ENCODE data around the gene CMIP. TPM values are rescaled to one million over a fixed set of nuclear protein-coding genes. Genes with fewer than 3 reads are reported as not detected.

CMIP gene
- total RNA-seq, 1 experiment from 2014 or later = 12.7 TPM

DNA sequence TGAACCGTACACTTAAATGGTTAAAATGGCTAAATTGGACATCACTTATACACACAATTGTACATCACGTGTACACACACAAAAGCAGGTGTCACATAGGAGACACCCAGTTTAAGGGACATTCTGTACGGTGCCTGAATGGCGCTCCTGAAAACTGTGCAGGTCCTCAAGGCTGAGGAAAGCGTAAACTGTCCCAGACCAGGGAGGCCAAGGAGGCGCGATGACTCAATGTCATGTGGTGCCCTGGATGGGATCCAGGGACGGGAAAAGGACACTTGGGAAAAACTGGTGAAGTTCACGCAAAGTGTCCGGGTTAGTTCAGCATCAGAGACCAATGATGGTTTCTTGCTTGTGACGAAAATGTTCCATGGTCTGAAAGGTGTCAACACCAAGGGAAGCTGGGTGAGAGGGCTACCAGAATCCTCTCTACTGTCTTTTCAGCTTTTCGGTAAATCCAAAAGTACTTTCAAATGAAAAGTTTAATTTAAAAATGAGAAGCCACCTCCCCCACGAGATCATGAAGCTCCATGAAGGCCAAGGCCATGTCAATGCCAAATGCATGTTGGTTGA, 112.2 kb downstream of the CMIP start:
- no peaks in the 10 kb centered on the region for H3K36me3 ChIP-seq (ENCODE audit: insufficient read depth, low read length)
- H3K27ac ChIP-seq (ENCODE audit: low read length) = no peak overlapping the region
- no peak overlapping the region for H2AFZ ChIP-seq (ENCODE audit: low read length)
- no peaks in the 10 kb centered on the region for H3K4me1 ChIP-seq (ENCODE audit: low read length)
- no peaks in the 10 kb centered on the region for H3K9me3 ChIP-seq (ENCODE audit: low read length)
- no peak overlapping the region for H3K9ac ChIP-seq (ENCODE audit: low read length)
- no peak overlapping the region for H3K4me3 ChIP-seq (ENCODE audit: low read length)
- H3K9me2 ChIP-seq (replicated peaks; ENCODE audit: insufficient read depth, low read length) = no peaks in the 10 kb centered on the region
- peaks cover 34% of the 10 kb centered on the region for H4K20me1 ChIP-seq (ENCODE audit: insufficient read depth, low read depth, low read length)
- DNase-seq = no peak
- H3K27me3 ChIP-seq (ENCODE audit: low read length) = no peaks in the 10 kb centered on the region
- no peak overlapping the region for H3K4me2 ChIP-seq (ENCODE audit: low read depth, low read length, poor library complexity, severe bottlenecking)
- H3K79me2 ChIP-seq (ENCODE audit: low read length) = no peaks in the 10 kb centered on the region

GRCh38 chr16:81558077-81558443, 113.5 kb downstream of the CMIP start:
- peaks cover 22% of the 10 kb centered on the region for H4K20me1 ChIP-seq (ENCODE audit: insufficient read depth, low read depth, low read length)

DNA sequence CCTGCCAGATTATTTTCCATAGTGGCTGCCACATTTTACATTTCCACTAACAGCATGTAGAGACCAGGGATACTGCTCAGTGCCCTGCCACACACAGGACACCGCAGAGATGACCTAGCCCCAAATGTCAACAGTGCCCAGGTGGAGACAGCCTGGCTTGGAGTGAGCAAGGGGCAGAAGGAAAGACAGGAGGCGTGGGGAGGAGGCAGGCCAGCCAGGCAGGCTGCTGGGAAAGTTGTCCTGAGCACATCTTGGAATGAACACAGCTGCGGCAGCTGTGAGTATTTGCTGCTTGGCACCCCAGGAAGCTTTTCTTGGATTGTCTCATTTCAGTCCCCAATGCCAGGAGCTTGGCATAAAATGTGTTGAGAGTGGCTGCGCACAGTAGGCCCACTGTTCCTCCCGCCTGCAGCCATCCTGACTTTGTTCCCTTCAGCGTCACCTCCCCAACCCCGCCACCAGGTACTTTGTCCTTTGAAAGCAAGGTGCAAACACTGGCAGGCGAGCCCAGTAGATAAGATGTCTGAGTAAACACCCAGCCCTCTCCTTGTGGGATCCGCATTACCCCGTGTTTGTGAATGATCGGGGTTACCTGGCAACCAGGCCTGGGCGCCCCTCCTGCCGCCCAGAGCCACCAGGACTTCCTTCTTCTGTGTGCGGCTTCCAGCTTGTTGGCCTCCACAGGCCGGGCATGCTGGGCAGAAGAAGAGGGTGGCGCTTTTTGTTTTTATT, 114.0 kb downstream of the CMIP start:
- H3K9me3 ChIP-seq (ENCODE audit: low read length) = no peaks in the 10 kb centered on the region
- DNase-seq = no peak
- H3K27me3 ChIP-seq (ENCODE audit: low read length) = no peaks in the 10 kb centered on the region
- H3K36me3 ChIP-seq (ENCODE audit: insufficient read depth, low read length) = no peaks in the 10 kb centered on the region
- H2AFZ ChIP-seq (ENCODE audit: low read length) = no peak overlapping the region
- H4K20me1 ChIP-seq (ENCODE audit: insufficient read depth, low read depth, low read length) = peaks cover 26% of the 10 kb centered on the region
- no peaks in the 10 kb centered on the region for H3K79me2 ChIP-seq (ENCODE audit: low read length)
- no peak overlapping the region for H3K9ac ChIP-seq (ENCODE audit: low read length)
- H3K27ac ChIP-seq (ENCODE audit: low read length) = no peak overlapping the region
- H3K4me3 ChIP-seq (ENCODE audit: low read length) = no peak overlapping the region
- no peaks in the 10 kb centered on the region for H3K9me2 ChIP-seq (replicated peaks; ENCODE audit: insufficient read depth, low read length)
- no peak overlapping the region for H3K4me2 ChIP-seq (ENCODE audit: low read depth, low read length, poor library complexity, severe bottlenecking)
- no peaks in the 10 kb centered on the region for H3K4me1 ChIP-seq (ENCODE audit: low read length)

More at GRCh38 chr16:81558077-81558443, 113.5 kb downstream of the CMIP start:
- no peak for DNase-seq
- Histone ChIP-seq H3K27me3 (ENCODE audit: low read length) (no peaks in the 10 kb centered on the region), H3K9ac (ENCODE audit: low read length) (no peak overlapping the region), H3K9me2 (replicated peaks; ENCODE audit: insufficient read depth, low read length) (no peaks in the 10 kb centered on the region), H3K4me3 (ENCODE audit: low read length) (no peak overlapping the region), H3K36me3 (ENCODE audit: insufficient read depth, low read length) (no peaks in the 10 kb centered on the region), H3K9me3 (ENCODE audit: low read length) (no peaks in the 10 kb centered on the region), H3K4me2 (ENCODE audit: low read depth, low read length, poor library complexity, severe bottlenecking) (no peak overlapping the region), H3K27ac (ENCODE audit: low read length) (no peak overlapping the region), H3K4me1 (ENCODE audit: low read length) (no peaks in the 10 kb centered on the region), H3K79me2 (ENCODE audit: low read length) (no peaks in the 10 kb centered on the region), H2AFZ (ENCODE audit: low read length) (no peak overlapping the region)

DNA sequence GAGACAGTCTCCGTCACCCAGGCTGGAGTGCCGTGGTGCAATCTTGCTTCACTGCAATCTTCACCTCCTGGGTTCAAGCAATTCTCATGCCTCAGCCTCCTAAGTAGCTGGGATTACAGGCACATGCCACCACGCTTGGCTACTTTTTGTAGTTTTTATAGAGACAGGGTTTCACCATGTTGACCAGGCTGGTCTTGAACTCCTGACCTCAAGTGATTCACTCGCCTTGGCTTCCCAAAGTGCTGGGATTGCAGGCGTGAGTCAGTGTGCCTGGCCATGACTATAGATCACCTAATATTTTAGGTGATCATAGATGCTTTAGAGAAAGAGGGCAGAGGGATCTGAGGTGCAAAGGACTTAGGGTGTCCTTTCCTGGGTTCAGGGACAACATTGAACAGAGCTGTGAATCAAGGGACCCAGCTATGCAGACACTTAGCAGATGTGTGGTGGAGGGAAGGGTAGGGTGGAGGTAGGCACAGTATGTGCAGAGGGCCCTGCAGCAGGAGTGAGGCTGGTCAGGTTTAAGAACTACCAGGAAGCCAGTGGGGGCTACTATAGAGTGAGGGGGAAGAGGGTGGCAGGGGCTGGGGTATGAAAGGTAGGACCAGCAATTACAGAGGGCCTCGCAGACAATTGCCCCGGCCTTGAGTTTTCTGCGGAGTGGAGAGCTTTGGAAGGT, 116.5 kb downstream of the CMIP start:
- Histone ChIP-seq H3K4me1 (ENCODE audit: low read length) (no peaks in the 10 kb centered on the region), H3K27me3 (ENCODE audit: low read length) (no peaks in the 10 kb centered on the region), H3K9me2 (replicated peaks; ENCODE audit: insufficient read depth, low read length) (no peaks in the 10 kb centered on the region), H3K27ac (ENCODE audit: low read length) (no peak overlapping the region), H4K20me1 (ENCODE audit: insufficient read depth, low read depth, low read length) (peaks cover 27% of the 10 kb centered on the region), H3K4me3 (ENCODE audit: low read length) (no peak overlapping the region), H3K36me3 (ENCODE audit: insufficient read depth, low read length) (no peaks in the 10 kb centered on the region), H3K9me3 (ENCODE audit: low read length) (no peaks in the 10 kb centered on the region), H3K79me2 (ENCODE audit: low read length) (no peaks in the 10 kb centered on the region), H2AFZ (ENCODE audit: low read length) (no peak overlapping the region), H3K4me2 (ENCODE audit: low read depth, low read length, poor library complexity, severe bottlenecking) (no peak overlapping the region), H3K9ac (ENCODE audit: low read length) (no peak overlapping the region)
- no peak for DNase-seq

DNA sequence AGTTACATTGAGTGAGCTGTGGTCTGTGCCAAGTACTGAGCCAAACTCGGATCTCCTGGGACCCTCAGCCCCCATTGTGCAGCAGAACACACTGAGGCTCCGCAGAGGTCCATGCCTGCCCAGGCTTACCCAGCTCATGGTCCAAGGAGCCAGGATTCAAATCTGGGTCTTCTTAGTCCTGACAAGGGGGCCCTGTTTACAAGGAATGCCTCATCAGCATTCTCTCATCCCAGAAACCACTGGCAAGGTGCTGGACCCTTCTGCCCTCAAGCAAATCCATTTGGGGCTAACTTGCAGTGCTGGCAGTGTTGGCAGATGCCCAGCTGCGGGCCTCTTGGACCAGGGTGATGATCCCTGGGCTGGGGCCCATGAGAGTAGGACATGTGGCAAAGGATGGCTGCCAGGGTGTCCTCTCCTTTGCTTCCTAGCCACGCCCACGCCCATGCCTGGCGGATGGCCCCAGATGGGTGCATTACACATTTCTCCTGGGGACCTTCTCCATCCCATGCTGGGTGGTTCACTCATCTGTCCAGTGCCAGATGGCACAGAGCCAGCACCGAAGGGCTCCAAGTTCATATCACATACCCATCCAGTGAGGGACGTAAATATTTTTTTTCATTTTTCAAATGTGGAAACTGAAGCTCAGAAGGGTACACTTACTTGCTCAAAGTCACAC, 117.7 kb downstream of the CMIP start:
- Histone ChIP-seq H4K20me1 (ENCODE audit: insufficient read depth, low read depth, low read length) (peaks cover 18% of the 10 kb centered on the region), H3K79me2 (ENCODE audit: low read length) (no peaks in the 10 kb centered on the region), H3K27me3 (ENCODE audit: low read length) (no peaks in the 10 kb centered on the region), H3K4me1 (ENCODE audit: low read length) (no peaks in the 10 kb centered on the region), H3K36me3 (ENCODE audit: insufficient read depth, low read length) (no peaks in the 10 kb centered on the region), H3K9ac (ENCODE audit: low read length) (no peak overlapping the region), H3K27ac (ENCODE audit: low read length) (no peak overlapping the region), H3K9me2 (replicated peaks; ENCODE audit: insufficient read depth, low read length) (no peaks in the 10 kb centered on the region), H2AFZ (ENCODE audit: low read length) (no peak overlapping the region), H3K4me3 (ENCODE audit: low read length) (no peak overlapping the region), H3K9me3 (ENCODE audit: low read length) (no peaks in the 10 kb centered on the region), H3K4me2 (ENCODE audit: low read depth, low read length, poor library complexity, severe bottlenecking) (no peak overlapping the region)
- no peak for DNase-seq

DNA sequence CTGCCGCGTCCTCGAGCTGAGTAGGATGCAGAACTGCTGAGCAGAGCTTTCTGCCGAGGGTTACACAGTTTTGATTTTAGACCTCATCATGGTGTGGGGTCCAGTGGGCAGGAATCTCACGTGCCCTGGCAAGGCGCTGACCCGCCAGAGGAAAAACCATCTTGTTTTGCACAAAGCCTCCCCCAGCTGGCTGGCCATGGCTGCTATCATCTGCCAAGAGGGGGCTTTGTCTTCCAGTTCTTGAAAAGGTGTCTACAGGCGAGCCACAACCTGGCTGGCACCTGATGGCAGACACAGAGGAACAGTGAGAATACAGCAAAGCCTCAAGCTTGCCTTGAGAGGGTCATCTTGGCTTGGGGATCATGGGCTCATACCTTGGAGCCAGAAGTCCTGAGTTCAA, 118.3 kb downstream of the CMIP start:
- H3K4me1 ChIP-seq (ENCODE audit: low read length) = no peaks in the 10 kb centered on the region
- no peaks in the 10 kb centered on the region for H3K36me3 ChIP-seq (ENCODE audit: insufficient read depth, low read length)
- no peak for DNase-seq
- no peak overlapping the region for H3K27ac ChIP-seq (ENCODE audit: low read length)
- H2AFZ ChIP-seq (ENCODE audit: low read length) = no peak overlapping the region
- no peak overlapping the region for H3K9ac ChIP-seq (ENCODE audit: low read length)
- no peak overlapping the region for H3K4me2 ChIP-seq (ENCODE audit: low read depth, low read length, poor library complexity, severe bottlenecking)
- H3K27me3 ChIP-seq (ENCODE audit: low read length) = no peaks in the 10 kb centered on the region
- H3K4me3 ChIP-seq (ENCODE audit: low read length) = no peak overlapping the region
- H3K79me2 ChIP-seq (ENCODE audit: low read length) = no peaks in the 10 kb centered on the region
- H3K9me3 ChIP-seq (ENCODE audit: low read length) = no peaks in the 10 kb centered on the region
- H4K20me1 ChIP-seq (ENCODE audit: insufficient read depth, low read depth, low read length) = peaks cover 18% of the 10 kb centered on the region
- no peaks in the 10 kb centered on the region for H3K9me2 ChIP-seq (replicated peaks; ENCODE audit: insufficient read depth, low read length)

- H2AFZ ChIP-seq (ENCODE audit: low read length) = no peak overlapping the region
- no peaks in the 10 kb centered on the region for H3K79me2 ChIP-seq (ENCODE audit: low read length)
- H3K4me3 ChIP-seq (ENCODE audit: low read length) = no peak overlapping the region
- H3K9me3 ChIP-seq (ENCODE audit: low read length) = no peaks in the 10 kb centered on the region
- no peak overlapping the region for H3K4me2 ChIP-seq (ENCODE audit: low read depth, low read length, poor library complexity, severe bottlenecking)
- peaks cover 15% of the 10 kb centered on the region; the same call in 1 of the 2 replicates for H4K20me1 ChIP-seq (ENCODE audit: insufficient read depth, low read depth, low read length)
- H3K27ac ChIP-seq (ENCODE audit: low read length) = no peak overlapping the region
- H3K9ac ChIP-seq (ENCODE audit: low read length) = no peak overlapping the region
- H3K4me1 ChIP-seq (ENCODE audit: low read length) = no peaks in the 10 kb centered on the region
- H3K27me3 ChIP-seq (ENCODE audit: low read length) = no peaks in the 10 kb centered on the region
- H3K36me3 ChIP-seq (ENCODE audit: insufficient read depth, low read length) = no peaks in the 10 kb centered on the region
- H3K9me2 ChIP-seq (replicated peaks; ENCODE audit: insufficient read depth, low read length) = no peaks in the 10 kb centered on the region
- no peak for DNase-seq
Measured at GRCh38 chr16:81564421-81564911, 119.9 kb downstream of the CMIP start.
